Upper lobe of right lung (tissue), 1 donor: ENCODE results near the gene FOXR1. TPM values are rescaled to one million over a fixed set of nuclear protein-coding genes. Genes with fewer than 3 reads are reported as not detected.
A peak's percentile ranks its signal among the peaks of the same experiment; 100 is the strongest.

ENCODE experiments used
- ATAC-seq: fragments of 200-7000 bp; cut with Tn5 transposase; one replicate; pipeline ENCODE4 v1.9.1; 2020; ENCODE audit warnings: mild to moderate bottlenecking, moderate library complexity
- DNase-seq: peaks from one replicate; pipeline ENCODE4 v3.0.0-alpha.2; 2020
- H3K27ac ChIP-seq: fragments of 200-600 bp; one replicate; pipeline ENCODE4 v1.8.0; 2022
- H3K27me3 ChIP-seq: fragments of 200-600 bp; one replicate; pipeline ENCODE4 v1.8.0; 2022; ENCODE audit warnings: mild to moderate bottlenecking
- H3K36me3 ChIP-seq: fragments of 200-600 bp; one replicate; pipeline ENCODE4 v1.8.0; 2022
- H3K4me1 ChIP-seq: fragments of 200-600 bp; one replicate; pipeline ENCODE4 v1.8.0; 2022
- H3K4me3 ChIP-seq: fragments of 200-600 bp; one replicate; pipeline ENCODE4 v1.8.0; 2022; ENCODE audit warnings: mild to moderate bottlenecking
- H3K9me3 ChIP-seq: fragments of 200-600 bp; one replicate; pipeline ENCODE4 v1.8.0; 2022
- intact Hi-C: fragments of 100-400 bp; cut with DNase I; formaldehyde crosslinking; loops from one replicate; pipeline ENCODE4 v1.11.0; 2022
- total RNA-seq: library from RNA; stranded (reverse); fragmentation: NEBNext Ultra II Directional; extraction: Animal tissue kit (Norgen Biotek cat#: 25700); gene quantifications from one replicate; pipeline ENCODE4 v1.2.1, GENCODE V29; 2021
- TF ChIP-seq, protein P1 (sequence below): fragments of 200-600 bp; IDR thresholded peaks from one replicate; pipeline ENCODE4 v1.8.0; 2022; ENCODE audit warnings: antibody characterized with exemption
- donor health status: DM: no; HTN: yes; CAD: no; lungs with severe emphysema.

Gene FOXR1
- total RNA-seq, 1 donor from 2014 or later = not detected

DNA sequence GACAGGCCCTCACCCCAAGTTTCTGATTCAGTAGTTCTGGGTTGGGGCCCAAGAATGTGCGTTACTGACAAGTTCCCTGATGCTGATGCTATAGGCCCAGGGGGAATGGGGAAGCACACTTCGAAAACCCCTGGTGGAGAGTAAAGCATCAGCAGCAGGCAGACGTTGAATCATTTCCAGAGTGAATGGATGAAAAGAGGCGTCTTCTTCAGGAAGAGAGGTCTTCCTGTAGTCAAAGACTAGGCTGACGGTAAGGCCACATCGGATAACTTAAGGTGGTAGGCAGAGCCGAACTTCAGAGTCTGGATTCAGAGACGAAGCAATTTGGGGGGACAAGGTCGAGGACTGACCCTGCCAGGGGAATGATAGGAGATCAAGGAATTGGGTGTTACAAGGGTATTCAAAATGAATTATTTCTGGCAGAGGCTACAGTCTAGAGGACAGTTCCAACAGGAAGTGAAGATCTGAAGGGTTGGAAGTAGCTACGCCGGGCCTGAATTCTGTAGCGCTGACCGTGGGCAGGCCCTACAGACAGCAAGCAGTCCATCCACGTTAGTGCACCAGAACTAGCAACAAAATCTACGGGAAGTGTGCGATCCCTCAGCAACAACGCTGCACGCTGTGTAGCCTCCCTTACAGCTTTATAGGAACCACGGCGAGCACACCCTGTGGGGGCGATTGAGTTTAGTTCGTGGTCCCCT lies 25.5 kb downstream of the FOXR1 start:
- Histone ChIP-seq H3K36me3 (peaks cover 24% of the 10 kb centered on the region), H3K4me3 (peak overlapping the region; percentile 94), H3K4me1 (peaks cover 13% of the 10 kb centered on the region), H3K27ac (peak overlapping the region; percentile 90), H3K9me3 (no peaks in the 10 kb centered on the region), H3K27me3 (no peaks in the 10 kb centered on the region)
- DNase-seq (no peak), ATAC-seq (peak; percentile 10)
- intact Hi-C loops = no loop called here
- TF ChIP-seq, protein P1, sequence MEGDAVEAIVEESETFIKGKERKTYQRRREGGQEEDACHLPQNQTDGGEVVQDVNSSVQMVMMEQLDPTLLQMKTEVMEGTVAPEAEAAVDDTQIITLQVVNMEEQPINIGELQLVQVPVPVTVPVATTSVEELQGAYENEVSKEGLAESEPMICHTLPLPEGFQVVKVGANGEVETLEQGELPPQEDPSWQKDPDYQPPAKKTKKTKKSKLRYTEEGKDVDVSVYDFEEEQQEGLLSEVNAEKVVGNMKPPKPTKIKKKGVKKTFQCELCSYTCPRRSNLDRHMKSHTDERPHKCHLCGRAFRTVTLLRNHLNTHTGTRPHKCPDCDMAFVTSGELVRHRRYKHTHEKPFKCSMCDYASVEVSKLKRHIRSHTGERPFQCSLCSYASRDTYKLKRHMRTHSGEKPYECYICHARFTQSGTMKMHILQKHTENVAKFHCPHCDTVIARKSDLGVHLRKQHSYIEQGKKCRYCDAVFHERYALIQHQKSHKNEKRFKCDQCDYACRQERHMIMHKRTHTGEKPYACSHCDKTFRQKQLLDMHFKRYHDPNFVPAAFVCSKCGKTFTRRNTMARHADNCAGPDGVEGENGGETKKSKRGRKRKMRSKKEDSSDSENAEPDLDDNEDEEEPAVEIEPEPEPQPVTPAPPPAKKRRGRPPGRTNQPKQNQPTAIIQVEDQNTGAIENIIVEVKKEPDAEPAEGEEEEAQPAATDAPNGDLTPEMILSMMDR = peak; percentile 11

DNA sequence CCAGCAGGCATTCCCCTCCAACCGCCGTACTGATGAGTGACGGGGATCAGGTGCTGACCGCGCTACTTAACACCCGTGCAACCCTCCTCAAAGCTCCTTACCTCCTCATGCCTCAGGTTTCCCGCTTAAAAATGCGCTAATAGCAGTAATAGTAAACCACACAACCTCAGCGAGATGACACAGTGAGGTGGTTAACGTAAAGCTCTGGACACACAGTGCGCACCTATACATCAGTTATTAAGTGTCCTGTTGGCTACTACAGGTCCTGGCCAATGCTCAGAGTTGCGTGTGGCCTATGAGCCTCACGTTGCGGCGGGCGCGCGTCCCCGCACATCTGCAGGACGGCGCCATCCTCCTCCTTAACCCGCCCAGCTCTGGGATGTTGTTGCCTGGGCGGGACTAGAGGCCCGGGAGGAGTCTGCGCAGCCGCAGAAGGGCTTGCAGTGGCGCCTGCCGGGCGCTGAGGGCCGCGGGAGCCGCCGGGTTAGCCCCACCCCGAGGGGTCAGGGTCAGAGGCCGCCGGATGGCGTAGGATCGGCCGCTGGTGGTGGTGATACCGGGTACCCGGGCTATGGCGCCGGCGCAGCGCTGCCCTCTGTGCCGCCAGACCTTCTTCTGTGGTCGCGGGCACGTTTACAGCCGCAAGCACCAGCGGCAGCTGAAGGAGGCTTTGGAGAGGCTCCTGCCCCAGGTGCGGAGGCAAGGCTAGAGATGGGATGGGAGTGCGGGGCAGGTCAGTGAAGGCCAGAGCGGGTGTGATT lies 26.2 kb downstream of the FOXR1 start, which contains the start of gene CENATAC:
TSS of gene CENATAC (plus strand) at position 512 of the 761 bp plus-strand sequence. CDS start at position 572, 60 bp downstream.
- DNase-seq (peak; percentile 99), ATAC-seq (peak; percentile 99)
- intact Hi-C loops = no loop called here
- H3K4me1 ChIP-seq = peaks cover 13% of the 10 kb centered on the region
- H3K27ac ChIP-seq = peak within 1 kb of the TSS; percentile 90
- TF ChIP-seq, protein P1 = peak; percentile 24
- no peaks in the 10 kb centered on the region for H3K27me3 ChIP-seq
- H3K4me3 ChIP-seq = peak within 1 kb of the TSS; percentile 94
- peaks cover 31% of the 10 kb centered on the region for H3K36me3 ChIP-seq
- H3K9me3 ChIP-seq = no peaks in the 10 kb centered on the region

DNA sequence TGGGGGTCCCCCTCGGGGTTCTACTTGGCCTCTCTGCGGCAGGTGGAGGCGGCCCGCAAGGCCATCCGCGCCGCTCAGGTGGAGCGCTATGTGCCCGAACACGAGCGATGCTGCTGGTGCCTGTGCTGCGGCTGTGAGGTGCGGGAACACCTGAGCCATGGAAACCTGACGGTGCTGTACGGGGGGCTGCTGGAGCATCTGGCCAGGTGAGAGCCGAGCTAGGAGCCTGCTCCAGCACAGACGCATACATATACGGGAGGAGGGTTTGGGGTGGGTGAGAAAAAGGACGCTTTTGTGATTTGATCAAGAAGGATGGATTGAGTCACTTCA lies 26.8 kb downstream of the FOXR1 start:
- intact Hi-C loops = no loop called here
- Histone ChIP-seq H3K4me3 (peak overlapping the region; percentile 94), H3K4me1 (peaks cover 13% of the 10 kb centered on the region), H3K27ac (peak overlapping the region; percentile 90), H3K27me3 (no peaks in the 10 kb centered on the region), H3K36me3 (peaks cover 36% of the 10 kb centered on the region), H3K9me3 (no peaks in the 10 kb centered on the region)
- ATAC-seq (no peak), DNase-seq (no peak)
- TF ChIP-seq, protein P1 = no peak

DNA sequence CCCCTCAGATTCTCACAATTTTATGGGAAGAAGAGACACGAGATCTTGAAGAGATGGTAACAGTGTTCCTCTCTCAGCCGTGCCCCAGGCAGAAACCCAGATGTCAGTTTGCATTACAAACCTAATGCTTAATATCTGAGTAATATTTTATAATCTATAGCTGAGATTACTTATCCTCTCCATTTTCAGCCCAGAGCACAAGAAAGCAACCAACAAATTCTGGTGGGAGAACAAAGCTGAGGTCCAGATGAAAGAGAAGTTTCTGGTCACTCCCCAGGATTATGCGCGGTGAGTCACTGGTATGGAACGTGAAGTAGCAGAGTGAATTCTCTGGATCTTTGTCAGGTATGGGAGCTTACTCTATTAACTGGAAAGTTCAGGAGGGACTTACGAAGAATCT lies 27.3 kb downstream of the FOXR1 start:
- Histone ChIP-seq H3K36me3 (peaks cover 41% of the 10 kb centered on the region), H3K9me3 (no peaks in the 10 kb centered on the region), H3K27ac (peak overlapping the region; percentile 90), H3K4me1 (peaks cover 13% of the 10 kb centered on the region), H3K4me3 (peak overlapping the region; percentile 94), H3K27me3 (no peaks in the 10 kb centered on the region)
- intact Hi-C loops = no loop called here
- TF ChIP-seq, protein P1 = no peak
- no peak for DNase-seq
- peak; percentile 50 for ATAC-seq

DNA sequence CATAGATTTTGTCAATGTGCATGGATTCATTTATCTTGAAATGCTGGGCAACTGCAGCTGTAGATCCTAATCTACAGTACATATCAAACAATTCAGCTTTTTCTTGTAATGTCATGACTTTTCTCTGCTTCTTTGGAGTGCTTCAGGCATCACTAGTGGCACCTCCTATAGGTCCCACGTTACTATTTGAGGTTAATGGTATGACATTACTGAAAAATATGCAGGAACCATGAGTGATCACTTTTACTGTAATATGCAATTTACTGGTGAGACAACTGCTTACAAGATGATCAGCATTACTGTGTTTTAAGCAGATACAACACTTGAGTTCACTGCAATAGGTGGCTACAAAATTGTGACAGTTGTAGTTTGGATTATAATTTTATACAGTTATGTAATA lies 29.3 kb downstream of the FOXR1 start:
- ATAC-seq (no peak), DNase-seq (no peak)
- H3K36me3 ChIP-seq = peaks cover 48% of the 10 kb centered on the region

More for the DNA sequence above, 29.3 kb downstream of the FOXR1 start:
- intact Hi-C loops = no loop called here
- H3K27ac ChIP-seq = no peak overlapping the region
- no peaks in the 10 kb centered on the region for H3K27me3 ChIP-seq
- H3K9me3 ChIP-seq = no peaks in the 10 kb centered on the region
- H3K4me1 ChIP-seq = peaks cover 13% of the 10 kb centered on the region
- TF ChIP-seq, protein P1 = no peak
- no peak overlapping the region for H3K4me3 ChIP-seq
